K562 (cell line): ENCODE results near the gene TTC6. TPM values are rescaled to one million over a fixed set of nuclear protein-coding genes. Genes with fewer than 3 reads are reported as not detected.

Source experiments
- ATAC-seq: fragments of 200-7000 bp; cut with Tn5 transposase; 3 replicates; pipeline ENCODE4 v1.9.1; 2020; ENCODE audit warnings: moderate library complexity
- BruUV-seq: library from RNA; stranded (reverse); fragments of 400-500 nt; replicated peaks from 2 replicates; lab custom pipeline; 2021; lab: Mats Ljungman, UMichigan
- CTCF ChIA-PET: fragments of 300-600 bp; formaldehyde crosslinking; extraction: SDS; loops from one replicate; lab custom pipeline; 2021; ENCODE audit warnings: low intra/inter-chr PET ratio; lab: Yijun Ruan, JAX
- POLR2A ChIA-PET: fragments of 300-600, 350-650 bp; sonication (Branson Sonifier 250); formaldehyde crosslinking; extraction: SDS; loops from one replicate; lab custom pipeline; 2021; ENCODE audit warnings: antibody characterized with exemption, inconsistent platforms; lab: Yijun Ruan, JAX
- DNase-seq, 4 experiments: peaks; one replicate each; pipeline versions ENCODE4 v3.0.0 to v3.0.0-alpha.2; 2011 to 2018; ENCODE audit warnings: low spot score in 3 of 4, mixed read lengths in 3 of 4; ENCODE audit errors: extremely low read depth in 1 of 4
- FAIRE-seq: peaks from 2 replicates; lab custom pipeline; 2011; peaks lifted over from hg19 to GRCh38; lab: Jason Lieb, UNC
- H2AFZ ChIP-seq: 2 replicates; pipeline ENCODE4 v1.6.0; 2011; ENCODE audit warnings: low read depth, low read length, control low read depth, inconsistent platforms
- H3K27ac ChIP-seq: fragments of 200-600 bp; 3 replicates; pipeline ENCODE4 v1.8.0; 2011; ENCODE audit warnings: low read depth, mild to moderate bottlenecking, control low read depth, inconsistent platforms, low read length, moderate library complexity, mixed read lengths; ENCODE audit errors: extremely low read depth
- H3K27me3 ChIP-seq, 2 experiments: fragments of 300-600 bp in 1 of 2; 2 replicates in 1 of 2; 3 replicates in 1 of 2; pipeline versions ENCODE4 v1.6.0 to v1.8.0; 2011; ENCODE audit warnings: inconsistent platforms in 2 of 2, low read length in 2 of 2, mild to moderate bottlenecking in 1 of 2, mixed read lengths in 1 of 2, moderate library complexity in 1 of 2; ENCODE audit not compliant: control insufficient read depth in 2 of 2, insufficient read depth in 2 of 2
- H3K36me3 ChIP-seq: fragments of 300-600 bp; 3 replicates; pipeline ENCODE4 v1.8.0; 2011; ENCODE audit warnings: mild to moderate bottlenecking, low read length, inconsistent platforms; ENCODE audit not compliant: control insufficient read depth, insufficient read depth
- H3K4me1 ChIP-seq, 2 experiments: fragments of 200-600 bp in 1 of 2; replicated peaks in 1 of 2; 2 replicates in 1 of 2; 3 replicates in 1 of 2; pipeline versions ENCODE4 v1.5.1 to v1.8.0; 2011; ENCODE audit warnings: inconsistent platforms in 2 of 2, low read length in 2 of 2, mild to moderate bottlenecking in 1 of 2, mixed read lengths in 1 of 2, moderate library complexity in 1 of 2; ENCODE audit not compliant: control insufficient read depth in 2 of 2, insufficient read depth in 2 of 2
- H3K4me2 ChIP-seq: 2 replicates; pipeline ENCODE4 v1.6.1; 2011; ENCODE audit warnings: low read length, control low read depth, inconsistent platforms, mixed read lengths; ENCODE audit not compliant: insufficient read depth
- H3K4me3 ChIP-seq: fragments of 200-600 bp; sonication (generic), shearing (Covaris generic); 2 replicates; pipeline ENCODE4 v1.5.1; 2016; ENCODE audit warnings: control low read depth, inconsistent platforms
- H3K79me2 ChIP-seq: fragments of 200-600 bp; 3 replicates; pipeline ENCODE4 v1.8.0; 2011; ENCODE audit warnings: low read length, inconsistent platforms; ENCODE audit not compliant: control insufficient read depth, insufficient read depth
- H3K9ac ChIP-seq, 2 experiments: 2 replicates each; pipeline versions ENCODE4 v1.6.0 to v1.6.1; 2011; ENCODE audit warnings: low read depth in 2 of 2, low read length in 2 of 2, control low read depth in 1 of 2, inconsistent platforms in 1 of 2, mild to moderate bottlenecking in 1 of 2, mixed read lengths in 1 of 2; ENCODE audit not compliant: insufficient read depth in 1 of 2
- H3K9me1 ChIP-seq: one replicate; pipeline ENCODE4 v1.6.0; 2011; ENCODE audit warnings: inconsistent platforms, mild to moderate bottlenecking, low read length, moderate library complexity; ENCODE audit not compliant: control insufficient read depth, insufficient read depth
- H3K9me3 ChIP-seq: replicated peaks from 2 replicates; pipeline ENCODE4 v1.5.1; 2011; ENCODE audit warnings: low read depth, low read length, inconsistent platforms; ENCODE audit not compliant: control insufficient read depth, insufficient read depth
- H4K20me1 ChIP-seq: replicated peaks from 2 replicates; pipeline ENCODE4 v1.6.1; 2011; ENCODE audit warnings: low read length, inconsistent platforms, mixed read lengths; ENCODE audit not compliant: control insufficient read depth, insufficient read depth
- E2F5 ChIP-seq: sonication (generic); formaldehyde crosslinking; IDR thresholded peaks from 2 replicates; pipeline ENCODE4 v1.8.0; 2022; ENCODE audit warnings: mild to moderate bottlenecking, missing genetic modification reagents
- GTF2F1 ChIP-seq: IDR thresholded peaks from 2 replicates; pipeline ENCODE4 v1.6.1; 2011; ENCODE audit warnings: low read depth, low read length, improper control_type of control experiment
- HOMEZ ChIP-seq: fragments of 250-450 bp; sonication (Bioruptor Pico); IDR thresholded peaks from 2 replicates; pipeline ENCODE4 v1.4.0; 2020; ENCODE audit warnings: mild to moderate bottlenecking, moderate library complexity
- KAT7 ChIP-seq: sonication (generic); formaldehyde crosslinking; IDR thresholded peaks from 2 replicates; pipeline ENCODE4 v1.8.0; 2022; ENCODE audit warnings: missing genetic modification reagents, mild to moderate bottlenecking, borderline replicate concordance
- MXD1 ChIP-seq: fragments of 250-450 bp; sonication (Bioruptor Pico); IDR thresholded peaks from 2 replicates; pipeline ENCODE4 v1.8.0; 2021; ENCODE audit warnings: borderline replicate concordance, mild to moderate bottlenecking, moderate library complexity; ENCODE audit not compliant: poor library complexity, severe bottlenecking
- MYC ChIP-seq, 2 experiments: fragments of 250-450 bp in 1 of 2; sonication (Bioruptor Pico) in 1 of 2; IDR thresholded peaks; 2 replicates each; pipeline versions ENCODE4 v1.5.1 to v1.6.1; 2012 to 2021; ENCODE audit warnings: low read depth in 2 of 2, borderline replicate concordance in 1 of 2, improper control_type of control experiment in 1 of 2, low read length in 1 of 2, mild to moderate bottlenecking in 1 of 2, moderate library complexity in 1 of 2
- NFE2L1 ChIP-seq: fragments of 450-650 bp; IDR thresholded peaks from 2 replicates; pipeline ENCODE4 v1.6.1; 2016; ENCODE audit warnings: missing genetic modification characterization, low read depth, mild to moderate bottlenecking, missing compliant biosample characterization, moderate library complexity, borderline replicate concordance
- POLR2H ChIP-seq: IDR thresholded peaks from 2 replicates; pipeline ENCODE4 v1.6.1; 2016; ENCODE audit warnings: missing genetic modification characterization, low read depth, mild to moderate bottlenecking, control low read depth, missing compliant biosample characterization, moderate library complexity
- RERE ChIP-seq: sonication (generic); formaldehyde crosslinking; IDR thresholded peaks from 2 replicates; pipeline ENCODE4 v1.8.0; 2023; ENCODE audit warnings: missing genetic modification reagents, mild to moderate bottlenecking, borderline replicate concordance
- RFX1 ChIP-seq: fragments of 450-650 bp; IDR thresholded peaks from 2 replicates; pipeline ENCODE4 v1.6.1; 2016; ENCODE audit warnings: mild to moderate bottlenecking, moderate library complexity
- SIN3B ChIP-seq: fragments of 450-650 bp; IDR thresholded peaks from 2 replicates; pipeline ENCODE4 v1.6.1; 2017; ENCODE audit warnings: low read depth, mild to moderate bottlenecking, moderate library complexity
- SMARCA5 ChIP-seq: fragments of 450-650 bp; IDR thresholded peaks from 2 replicates; pipeline ENCODE4 v1.6.1; 2016
- TFAM ChIP-seq: fragments of 250-450 bp; sonication (Bioruptor Pico); conservative IDR thresholded peaks from 2 replicates; pipeline ENCODE4 v1.5.0; 2021; ENCODE audit warnings: mild to moderate bottlenecking, moderate library complexity
- ZNF431 ChIP-seq: sonication (generic); formaldehyde crosslinking; IDR thresholded peaks from 2 replicates; pipeline ENCODE4 v1.8.0; 2022; ENCODE audit warnings: mild to moderate bottlenecking, missing genetic modification reagents
- WGBS: fragments of 100-300 bp; shearing (Covaris generic); methylation state at CpG from one replicate; pipeline ENCODE4 v1.1.6; 2016; ENCODE audit warnings: low coverage, mixed read lengths; ENCODE audit not compliant: insufficient coverage; ENCODE audit errors: missing lambda C conversion rate; 5-methylcytosine and 5-hydroxymethylcytosine counted together
- in situ Hi-C: fragments of 300-500 bp; cut with MboI; formaldehyde crosslinking; loops from 4 replicates; pipeline ENCODE4 v1.15.0; 2018; ENCODE audit warnings: inconsistent platforms, mixed read lengths
- intact Hi-C: fragments of 100-400 bp; cut with micrococcal nuclease; formaldehyde crosslinking; loops from 2 replicates; pipeline ENCODE4 v1.14.2; 2022
- polyA plus RNA-seq, 8 experiments: library from polyadenylated mRNA; depleted of rRNA in 4 of 8; stranded (reverse) in 5 of 8; unstranded in 3 of 8; fragments of >200 nt; fragmentation: Nextera tagmentation in 2 of 8; fragmentation: Illumina TruSeq in 1 of 8; extraction: Ambion mirVana in 2 of 8; extraction: Trizol in 1 of 8; gene quantifications; 2 replicates each; pipeline versions ENCODE4 v1.2.1 to v1.2.3, GENCODE V29; 2011 to 2014; ENCODE audit warnings: inconsistent platforms in 1 of 8, missing spikeins in 1 of 8
- total RNA-seq, 7 experiments: library from RNA; depleted of rRNA in 6 of 7; stranded (reverse); fragments of >200 nt in 6 of 7; fragmentation: Illumina TruSeq in 2 of 7; extraction: Trizol in 2 of 7; gene quantifications; 2 replicates each; pipeline versions ENCODE4 v1.2.1 to v1.2.3, GENCODE V29; 2011 to 2021; ENCODE audit warnings: low replicate concordance in 1 of 7

TTC6 gene
- total and polyA plus RNA-seq, 9 of the 15 experiments (the other 6 are each of a cell fraction or from before 2014, with no cell fraction given) = 0.04 to 0.23 (median 0.08) TPM; not detected in 5

- no TSS peak for BruUV-seq
- no peak for FAIRE-seq
- H3K36me3 ChIP-seq = no peaks in the 10 kb centered on the region
- TF ChIP-seq POLR2H (tag) (no peak), SMARCA5 (no peak), NFE2L1 (no peak), HOMEZ (CRISPR knock-in tag) (no peak), SIN3B (no peak), MXD1 (CRISPR knock-in tag) (no peak), RFX1 (no peak), RERE (no peak), ZNF431 (CRISPR knock-in tag) (no peak), MYC (IDR thresholded peaks at IDR 0.05; ENCODE audit: low read depth, low read length) (no peak), MYC (CRISPR knock-in tag; IDR thresholded peaks at IDR 0.05; ENCODE audit: borderline replicate concordance, low read depth) (no peak), TFAM (no peak), KAT7 (CRISPR knock-in tag) (no peak), E2F5 (CRISPR knock-in tag) (no peak), GTF2F1 (no peak)
Measured at GRCh38 chr14:37623971-37624370, 28.5 kb downstream of the TTC6 start.

More at GRCh38 chr14:37623971-37624370, 28.5 kb downstream of the TTC6 start:
- in situ Hi-C loops = no loop called here
- intact Hi-C loops = no loop called here
- Histone ChIP-seq H2AFZ (no peak overlapping the region), H3K27ac (no peak overlapping the region), H4K20me1 (no peaks in the 10 kb centered on the region), H3K27me3 (peaks cover 6 to 10% of the 10 kb centered on the region in 2 experiments; a peak in 3 of 5 replicates), H3K4me2 (no peak overlapping the region), H3K9me3 (no peaks in the 10 kb centered on the region), H3K4me1 (peaks cover 0 to 6% of the 10 kb centered on the region in 2 experiments; a peak in 2 of 5 replicates), H3K4me3 (no peak overlapping the region), H3K79me2 (no peaks in the 10 kb centered on the region), H3K9ac (no peak overlapping the region), H3K9me1 (no peaks in the 10 kb centered on the region)
- CTCF ChIA-PET = no interaction called here
- 14% methylated on average over 1 of the region's 1 CpG for WGBS
- POLR2A ChIA-PET = interaction anchor here (0.9 kb wide), 1 partner anchor 18 kb away, joined by 3 read pairs; no protein-coding TSS in a partner anchor
- DNase-seq (no peak), ATAC-seq (no peak)
